ENCODE data around the gene TRIM3.

- TF ChIP-seq POLR2AphosphoS5 (IDR thresholded peaks at IDR 0.05; ENCODE audit: low read depth, low read length) (no peak), SIN3A (IDR thresholded peaks at IDR 0.05; ENCODE audit: borderline replicate concordance, insufficient read depth, low read length) (no peak), TAF1 (IDR thresholded peaks at IDR 0.05; ENCODE audit: borderline replicate concordance, insufficient read depth, low read length) (no peak), REST (IDR thresholded peaks at IDR 0.05; ENCODE audit: insufficient read depth in 1 of 2, low read depth in 2 of 2, low read length in 2 of 2) (no peak)
These were observed 17.2 kb downstream of the TRIM3 start for GRCh38 chr11:6456361-6457073.
